ENCODE results near the gene PRPS1.

DNA sequence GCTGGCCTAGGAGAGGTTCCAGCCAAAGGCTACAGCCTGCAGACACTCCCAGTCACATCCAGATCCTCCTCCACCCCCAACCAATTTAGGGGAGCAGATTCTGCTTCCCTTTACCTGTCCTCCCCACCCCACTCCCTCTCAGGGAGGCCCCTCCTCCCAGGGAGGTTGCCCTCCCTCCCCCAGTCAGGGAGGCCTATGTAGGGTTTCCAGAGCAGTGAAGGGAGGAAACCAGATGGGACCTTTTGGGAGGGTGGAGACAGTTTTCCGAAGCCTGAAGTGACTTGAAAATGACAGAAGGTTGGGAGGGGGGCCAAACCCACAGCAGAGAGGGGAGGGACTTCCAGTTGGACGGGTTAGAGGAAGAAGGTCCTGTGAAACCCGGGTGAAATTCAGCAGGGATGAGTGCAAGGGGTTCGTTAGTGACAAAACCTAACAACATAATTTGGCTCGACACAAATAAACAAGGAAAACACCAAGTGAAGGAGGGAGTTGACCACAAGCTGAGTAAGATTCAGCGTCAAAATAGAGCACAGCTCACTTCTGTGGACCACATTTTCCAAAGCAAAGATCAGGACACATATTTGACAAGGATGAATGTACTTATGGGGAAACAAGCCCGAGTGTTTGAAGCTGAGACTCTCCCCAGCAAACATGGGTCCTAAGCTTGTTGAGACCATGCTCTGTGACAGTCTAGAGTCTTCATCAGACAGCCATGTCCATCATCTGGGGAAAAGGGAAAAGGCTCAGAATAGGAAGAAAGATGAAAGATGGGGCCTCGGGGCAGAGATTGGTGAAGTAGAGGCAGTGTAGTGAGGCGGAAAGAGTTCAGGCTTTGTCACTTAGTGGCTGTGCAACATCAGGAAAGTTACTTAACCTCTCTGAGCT is 46.4 kb downstream of the PRPS1 start:
- no peak for TF ChIP-seq GATA2 (IDR thresholded peaks at IDR 0.05; ENCODE audit: low read depth, low read length)
- no peak for TF ChIP-seq GATA3 (IDR thresholded peaks at IDR 0.05; ENCODE audit: low read depth, low read length)

Measured in SH-SY5Y (cell line).